K562 (cell line): ENCODE measurements around the gene ALK. TPM values are rescaled to one million over a fixed set of nuclear protein-coding genes. Genes with fewer than 3 reads are reported as not detected.

ENCODE experiments used
- ATAC-seq: fragments of 200-7000 bp; cut with Tn5 transposase; 3 replicates; pipeline ENCODE4 v1.9.1; 2020; ENCODE audit warnings: moderate library complexity
- BruUV-seq: library from RNA; stranded (reverse); fragments of 400-500 nt; replicated peaks from 2 replicates; lab custom pipeline; 2021; lab: Mats Ljungman, UMichigan
- CTCF ChIA-PET: fragments of 300-600 bp; formaldehyde crosslinking; extraction: SDS; loops from one replicate; lab custom pipeline; 2021; ENCODE audit warnings: low intra/inter-chr PET ratio; lab: Yijun Ruan, JAX
- POLR2A ChIA-PET: fragments of 300-600, 350-650 bp; sonication (Branson Sonifier 250); formaldehyde crosslinking; extraction: SDS; loops from one replicate; lab custom pipeline; 2021; ENCODE audit warnings: antibody characterized with exemption, inconsistent platforms; lab: Yijun Ruan, JAX
- DNase-seq, 4 experiments: peaks; one replicate each; pipeline versions ENCODE4 v3.0.0 to v3.0.0-alpha.2; 2011 to 2018; ENCODE audit warnings: low spot score in 3 of 4, mixed read lengths in 3 of 4; ENCODE audit errors: extremely low read depth in 1 of 4
- FAIRE-seq: peaks from 2 replicates; lab custom pipeline; 2011; peaks lifted over from hg19 to GRCh38; lab: Jason Lieb, UNC
- H2AFZ ChIP-seq: 2 replicates; pipeline ENCODE4 v1.6.0; 2011; ENCODE audit warnings: low read depth, low read length, control low read depth, inconsistent platforms
- H3K27ac ChIP-seq: fragments of 200-600 bp; 3 replicates; pipeline ENCODE4 v1.8.0; 2011; ENCODE audit warnings: low read depth, mild to moderate bottlenecking, control low read depth, inconsistent platforms, low read length, moderate library complexity, mixed read lengths; ENCODE audit errors: extremely low read depth
- H3K27me3 ChIP-seq, 2 experiments: fragments of 300-600 bp in 1 of 2; 2 replicates in 1 of 2; 3 replicates in 1 of 2; pipeline versions ENCODE4 v1.6.0 to v1.8.0; 2011; ENCODE audit warnings: inconsistent platforms in 2 of 2, low read length in 2 of 2, mild to moderate bottlenecking in 1 of 2, mixed read lengths in 1 of 2, moderate library complexity in 1 of 2; ENCODE audit not compliant: control insufficient read depth in 2 of 2, insufficient read depth in 2 of 2
- H3K36me3 ChIP-seq: fragments of 300-600 bp; 3 replicates; pipeline ENCODE4 v1.8.0; 2011; ENCODE audit warnings: mild to moderate bottlenecking, low read length, inconsistent platforms; ENCODE audit not compliant: control insufficient read depth, insufficient read depth
- H3K4me1 ChIP-seq, 2 experiments: fragments of 200-600 bp in 1 of 2; replicated peaks in 1 of 2; 2 replicates in 1 of 2; 3 replicates in 1 of 2; pipeline versions ENCODE4 v1.5.1 to v1.8.0; 2011; ENCODE audit warnings: inconsistent platforms in 2 of 2, low read length in 2 of 2, mild to moderate bottlenecking in 1 of 2, mixed read lengths in 1 of 2, moderate library complexity in 1 of 2; ENCODE audit not compliant: control insufficient read depth in 2 of 2, insufficient read depth in 2 of 2
- H3K4me2 ChIP-seq: 2 replicates; pipeline ENCODE4 v1.6.1; 2011; ENCODE audit warnings: low read length, control low read depth, inconsistent platforms, mixed read lengths; ENCODE audit not compliant: insufficient read depth
- H3K4me3 ChIP-seq: fragments of 200-600 bp; sonication (generic), shearing (Covaris generic); 2 replicates; pipeline ENCODE4 v1.5.1; 2016; ENCODE audit warnings: control low read depth, inconsistent platforms
- H3K79me2 ChIP-seq: fragments of 200-600 bp; 3 replicates; pipeline ENCODE4 v1.8.0; 2011; ENCODE audit warnings: low read length, inconsistent platforms; ENCODE audit not compliant: control insufficient read depth, insufficient read depth
- H3K9ac ChIP-seq, 2 experiments: 2 replicates each; pipeline versions ENCODE4 v1.6.0 to v1.6.1; 2011; ENCODE audit warnings: low read depth in 2 of 2, low read length in 2 of 2, control low read depth in 1 of 2, inconsistent platforms in 1 of 2, mild to moderate bottlenecking in 1 of 2, mixed read lengths in 1 of 2; ENCODE audit not compliant: insufficient read depth in 1 of 2
- H3K9me1 ChIP-seq: one replicate; pipeline ENCODE4 v1.6.0; 2011; ENCODE audit warnings: inconsistent platforms, mild to moderate bottlenecking, low read length, moderate library complexity; ENCODE audit not compliant: control insufficient read depth, insufficient read depth
- H3K9me3 ChIP-seq: replicated peaks from 2 replicates; pipeline ENCODE4 v1.5.1; 2011; ENCODE audit warnings: low read depth, low read length, inconsistent platforms; ENCODE audit not compliant: control insufficient read depth, insufficient read depth
- H4K20me1 ChIP-seq: replicated peaks from 2 replicates; pipeline ENCODE4 v1.6.1; 2011; ENCODE audit warnings: low read length, inconsistent platforms, mixed read lengths; ENCODE audit not compliant: control insufficient read depth, insufficient read depth
- OTX1 ChIP-seq: fragments of 450-650 bp; formaldehyde crosslinking; IDR thresholded peaks from 2 replicates; pipeline ENCODE4 v1.4.0; 2022; ENCODE audit warnings: mild to moderate bottlenecking
- PBX2 ChIP-seq, 2 experiments: IDR thresholded peaks in 1 of 2; conservative IDR thresholded peaks in 1 of 2; 2 replicates each; pipeline ENCODE4 v1.6.1; 2016; ENCODE audit warnings: low read depth in 2 of 2, mild to moderate bottlenecking in 1 of 2, missing compliant biosample characterization in 1 of 2, missing genetic modification characterization in 1 of 2, moderate library complexity in 1 of 2
- PRMT5 ChIP-seq: sonication (generic); formaldehyde crosslinking; IDR thresholded peaks from 2 replicates; pipeline ENCODE4 v1.5.0; 2020; ENCODE audit warnings: missing genetic modification reagents
- RAD21 ChIP-seq, 2 experiments: fragments of 250-450 bp in 1 of 2; fragments of 450-650 bp in 1 of 2; sonication (Bioruptor Pico) in 1 of 2; formaldehyde crosslinking in 1 of 2; IDR thresholded peaks in 1 of 2; conservative IDR thresholded peaks in 1 of 2; 2 replicates each; pipeline versions ENCODE4 v1.4.0 to v1.8.0; 2020 to 2022; ENCODE audit warnings: mild to moderate bottlenecking in 2 of 2, moderate library complexity in 1 of 2
- SIRT6 ChIP-seq: IDR thresholded peaks from one replicate; pipeline ENCODE4 v1.6.1; 2012; ENCODE audit warnings: low read depth, mild to moderate bottlenecking, control low read depth, inconsistent platforms, low read length, moderate library complexity
- SRSF3 ChIP-seq: fragments of 200-400 bp; formaldehyde crosslinking; IDR thresholded peaks from 2 replicates; pipeline ENCODE4 v1.6.1; 2016; ENCODE audit warnings: mild to moderate bottlenecking, low read length, moderate library complexity; ENCODE audit not compliant: insufficient read depth
- TEAD4 ChIP-seq, 2 experiments: sonication (generic) in 1 of 2; formaldehyde crosslinking in 1 of 2; IDR thresholded peaks; 2 replicates each; pipeline versions ENCODE4 v1.6.1 to v1.8.0; 2012 to 2022; ENCODE audit warnings: borderline replicate concordance in 1 of 2, inconsistent platforms in 1 of 2, low read length in 1 of 2, mild to moderate bottlenecking in 1 of 2, missing genetic modification reagents in 1 of 2
- ZBTB43 ChIP-seq: sonication (generic); formaldehyde crosslinking; IDR thresholded peaks from 2 replicates; pipeline ENCODE4 v1.8.0; 2023; ENCODE audit warnings: mild to moderate bottlenecking, missing genetic modification reagents
- ZEB2 ChIP-seq: fragments of 450-650 bp; IDR thresholded peaks from 2 replicates; pipeline ENCODE4 v1.6.1; 2016
- ZNF224 ChIP-seq: sonication (generic); formaldehyde crosslinking; IDR thresholded peaks from 2 replicates; pipeline ENCODE4 v1.8.0; 2022; ENCODE audit warnings: mild to moderate bottlenecking, missing genetic modification reagents
- ZNF311 ChIP-seq: fragments of 250-450 bp; sonication (Bioruptor Pico); IDR thresholded peaks from 2 replicates; pipeline ENCODE4 v1.4.0; 2020; ENCODE audit warnings: mild to moderate bottlenecking, moderate library complexity
- ZNF518B ChIP-seq: fragments of 250-450 bp; sonication (Bioruptor Pico); IDR thresholded peaks from 2 replicates; pipeline ENCODE4 v1.5.0; 2021; ENCODE audit warnings: mild to moderate bottlenecking, moderate library complexity
- ZNF655 ChIP-seq: fragments of 250-450 bp; sonication (Bioruptor Pico); IDR thresholded peaks from 2 replicates; pipeline ENCODE4 v1.5.0; 2021
- WGBS: fragments of 100-300 bp; shearing (Covaris generic); methylation state at CpG from one replicate; pipeline ENCODE4 v1.1.6; 2016; ENCODE audit warnings: low coverage, mixed read lengths; ENCODE audit not compliant: insufficient coverage; ENCODE audit errors: missing lambda C conversion rate; 5-methylcytosine and 5-hydroxymethylcytosine counted together
- in situ Hi-C: fragments of 300-500 bp; cut with MboI; formaldehyde crosslinking; loops from 4 replicates; pipeline ENCODE4 v1.15.0; 2018; ENCODE audit warnings: inconsistent platforms, mixed read lengths
- intact Hi-C: fragments of 100-400 bp; cut with micrococcal nuclease; formaldehyde crosslinking; loops from 2 replicates; pipeline ENCODE4 v1.14.2; 2022
- polyA plus RNA-seq, 8 experiments: library from polyadenylated mRNA; depleted of rRNA in 4 of 8; stranded (reverse) in 5 of 8; unstranded in 3 of 8; fragments of >200 nt; fragmentation: Nextera tagmentation in 2 of 8; fragmentation: Illumina TruSeq in 1 of 8; extraction: Ambion mirVana in 2 of 8; extraction: Trizol in 1 of 8; gene quantifications; 2 replicates each; pipeline versions ENCODE4 v1.2.1 to v1.2.3, GENCODE V29; 2011 to 2014; ENCODE audit warnings: inconsistent platforms in 1 of 8, missing spikeins in 1 of 8
- total RNA-seq, 7 experiments: library from RNA; depleted of rRNA in 6 of 7; stranded (reverse); fragments of >200 nt in 6 of 7; fragmentation: Illumina TruSeq in 2 of 7; extraction: Trizol in 2 of 7; gene quantifications; 2 replicates each; pipeline versions ENCODE4 v1.2.1 to v1.2.3, GENCODE V29; 2011 to 2021; ENCODE audit warnings: low replicate concordance in 1 of 7

The ALK gene
- total and polyA plus RNA-seq, 9 of the 15 experiments (the other 6 are each of a cell fraction or from before 2014, with no cell fraction given) = not detected

- intact Hi-C loops = no loop called here
- Histone ChIP-seq H3K36me3 (no peaks in the 10 kb centered on the region), H3K4me1 (no peaks in the 10 kb centered on the region), H3K9ac (no peak overlapping the region), H3K27ac (no peak overlapping the region), H3K79me2 (no peaks in the 10 kb centered on the region), H3K4me3 (no peak overlapping the region), H3K9me1 (no peaks in the 10 kb centered on the region), H3K4me2 (no peak overlapping the region), H3K27me3 (peaks cover 0 to 31% of the 10 kb centered on the region in 2 experiments; a peak in 2 of 5 replicates), H3K9me3 (no peaks in the 10 kb centered on the region), H2AFZ (no peak overlapping the region), H4K20me1 (no peaks in the 10 kb centered on the region; the same call in 1 of the 2 replicates)
- in situ Hi-C loops = no loop called here
- no TSS peak for BruUV-seq
- ChIA-PET CTCF (no interaction called here), POLR2A (interaction anchor here (1.8 kb wide), 1 partner anchor 9 kb away, joined by 6 read pairs; no protein-coding TSS in a partner anchor)
- no peak for ATAC-seq
- no peak for DNase-seq
- no peak for FAIRE-seq
- WGBS = 0% methylated on average over 4 of the region's 4 CpGs
- TF ChIP-seq ZNF311 (CRISPR knock-in tag) (no peak), ZNF655 (CRISPR knock-in tag) (no peak), OTX1 (CRISPR knock-in tag) (no peak), RAD21 (CRISPR knock-in tag; conservative IDR thresholded peaks at IDR 0.05 in 1 of 2, IDR thresholded peaks at IDR 0.05 in 1 of 2) (no peak), ZNF518B (no peak), TEAD4 (IDR thresholded peaks at IDR 0.05; ENCODE audit: low read length) (no peak), TEAD4 (CRISPR knock-in tag; IDR thresholded peaks at IDR 0.05; ENCODE audit: borderline replicate concordance) (no peak), SIRT6 (no peak), SRSF3 (no peak), ZEB2 (no peak), PRMT5 (CRISPR knock-in tag) (no peak), ZBTB43 (no peak), PBX2 (CRISPR knock-in tag; IDR thresholded peaks at IDR 0.05; ENCODE audit: low read depth) (no peak), PBX2 (tag; conservative IDR thresholded peaks at IDR 0.05; ENCODE audit: low read depth) (no peak), ZNF224 (CRISPR knock-in tag) (no peak)
Measured at GRCh38 chr2:29275186-29275585, 646.2 kb downstream of the ALK start.
